Progenitor cell of endocrine pancreas (in vitro differentiated cells): Measurements from ENCODE around the gene FASTKD1. TPM values are rescaled to one million over a fixed set of nuclear protein-coding genes. Genes with fewer than 3 reads are reported as not detected.
"Not testable (repeated sequence)": the region's sequence is repeated elsewhere in the genome, so short reads cannot be mapped to it uniquely, and the experiment has no call there.

Source experiments
- DNase-seq: peaks from one replicate; pipeline ENCODE4 v3.0.0; 2021; ENCODE audit warnings: low spot score; ENCODE audit not compliant: unreplicated experiment
- H3K27ac Mint-ChIP-seq: 2 replicates; pipeline ENCODE4 v1.8.0; 2021; ENCODE audit warnings: mild to moderate bottlenecking, moderate library complexity, mixed read lengths
- H3K27me3 Mint-ChIP-seq: 2 replicates; pipeline ENCODE4 v1.8.0; 2021; ENCODE audit warnings: mixed read lengths
- H3K36me3 Mint-ChIP-seq: 2 replicates; pipeline ENCODE4 v1.8.0; 2022; ENCODE audit warnings: mixed read lengths; ENCODE audit not compliant: insufficient read depth
- H3K4me1 Mint-ChIP-seq: 2 replicates; pipeline ENCODE4 v1.8.0; 2021; ENCODE audit warnings: low read depth, mixed read lengths
- H3K4me3 Mint-ChIP-seq: 2 replicates; pipeline ENCODE4 v1.8.0; 2021; ENCODE audit warnings: low read depth, mild to moderate bottlenecking, moderate library complexity, mixed read lengths
- H3K9me3 Mint-ChIP-seq: 2 replicates; pipeline ENCODE4 v1.8.0; 2021; ENCODE audit warnings: low read depth, mixed read lengths
- total RNA-seq: library from RNA; stranded (reverse); gene quantifications from 2 replicates; pipeline ENCODE4 v1.2.1, GENCODE V29; 2021
- TF ChIP-seq, protein P1 (sequence below): fragments of 200-600 bp; sonication (generic); IDR thresholded peaks from one replicate; pipeline ENCODE4 v1.5.0; 2021; ENCODE audit warnings: antibody characterized with exemption, mild to moderate bottlenecking; ENCODE audit not compliant: unreplicated experiment

FASTKD1 gene
- total RNA-seq, 1 donor from 2014 or later: 46.4 TPM

DNA sequence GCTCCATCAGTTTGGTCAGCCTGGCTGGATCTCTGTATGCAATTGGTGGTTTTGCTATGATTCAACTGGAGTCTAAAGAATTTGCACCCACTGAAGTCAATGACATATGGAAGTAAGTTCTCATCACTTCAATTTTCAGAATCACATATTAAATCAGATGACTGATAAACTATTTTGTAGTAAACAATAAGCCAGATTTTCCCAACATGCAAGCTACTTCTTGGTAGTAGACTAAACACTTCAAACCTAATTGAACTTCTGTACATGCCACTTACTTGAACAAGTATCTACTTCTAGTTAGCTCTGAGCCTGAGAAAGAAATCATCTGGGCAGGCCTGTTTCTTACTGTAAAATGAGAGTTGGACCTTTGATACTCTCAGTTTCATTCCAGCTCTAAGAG lies 52.8 kb downstream of the FASTKD1 start:
- DNase-seq: no peak
- Mint-ChIP-seq H3K27me3 (no peaks in the 10 kb centered on the region), H3K27ac (no peak overlapping the region), H3K9me3 (no peaks in the 10 kb centered on the region), H3K4me1 (peaks cover 12% of the 10 kb centered on the region), H3K4me3 (no peak overlapping the region), H3K36me3 (no peaks in the 10 kb centered on the region)
- TF ChIP-seq, protein P1, sequence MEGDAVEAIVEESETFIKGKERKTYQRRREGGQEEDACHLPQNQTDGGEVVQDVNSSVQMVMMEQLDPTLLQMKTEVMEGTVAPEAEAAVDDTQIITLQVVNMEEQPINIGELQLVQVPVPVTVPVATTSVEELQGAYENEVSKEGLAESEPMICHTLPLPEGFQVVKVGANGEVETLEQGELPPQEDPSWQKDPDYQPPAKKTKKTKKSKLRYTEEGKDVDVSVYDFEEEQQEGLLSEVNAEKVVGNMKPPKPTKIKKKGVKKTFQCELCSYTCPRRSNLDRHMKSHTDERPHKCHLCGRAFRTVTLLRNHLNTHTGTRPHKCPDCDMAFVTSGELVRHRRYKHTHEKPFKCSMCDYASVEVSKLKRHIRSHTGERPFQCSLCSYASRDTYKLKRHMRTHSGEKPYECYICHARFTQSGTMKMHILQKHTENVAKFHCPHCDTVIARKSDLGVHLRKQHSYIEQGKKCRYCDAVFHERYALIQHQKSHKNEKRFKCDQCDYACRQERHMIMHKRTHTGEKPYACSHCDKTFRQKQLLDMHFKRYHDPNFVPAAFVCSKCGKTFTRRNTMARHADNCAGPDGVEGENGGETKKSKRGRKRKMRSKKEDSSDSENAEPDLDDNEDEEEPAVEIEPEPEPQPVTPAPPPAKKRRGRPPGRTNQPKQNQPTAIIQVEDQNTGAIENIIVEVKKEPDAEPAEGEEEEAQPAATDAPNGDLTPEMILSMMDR: no peak

DNA sequence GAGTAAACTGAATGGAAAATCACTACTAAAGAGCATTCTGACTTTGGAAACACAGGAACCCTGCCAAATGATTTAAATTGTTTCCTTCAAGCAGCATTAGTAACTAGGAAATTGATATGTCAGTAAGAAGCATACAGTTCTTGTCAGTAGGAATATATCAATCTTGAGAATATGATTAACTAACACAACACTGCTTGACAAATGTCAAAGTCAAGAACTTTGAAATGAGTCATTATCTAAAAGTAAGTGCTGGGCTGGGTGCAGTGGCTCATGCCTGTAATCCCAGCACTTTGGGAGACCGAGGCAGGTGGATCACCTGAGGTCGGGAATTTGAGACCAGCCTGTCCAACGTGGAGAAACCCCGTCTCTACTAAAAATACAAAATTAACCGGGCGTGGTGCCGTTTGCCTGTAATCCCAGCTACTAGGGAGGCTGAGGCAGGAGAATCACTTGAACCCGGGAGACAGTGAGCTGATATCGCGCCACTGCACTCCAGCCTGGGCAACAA lies 57.1 kb downstream of the FASTKD1 start:
- not testable (repeated sequence) for H3K27ac Mint-ChIP-seq, H3K4me1 Mint-ChIP-seq, H3K9me3 Mint-ChIP-seq, H3K27me3 Mint-ChIP-seq, H3K4me3 Mint-ChIP-seq, DNase-seq, H3K36me3 Mint-ChIP-seq

DNA sequence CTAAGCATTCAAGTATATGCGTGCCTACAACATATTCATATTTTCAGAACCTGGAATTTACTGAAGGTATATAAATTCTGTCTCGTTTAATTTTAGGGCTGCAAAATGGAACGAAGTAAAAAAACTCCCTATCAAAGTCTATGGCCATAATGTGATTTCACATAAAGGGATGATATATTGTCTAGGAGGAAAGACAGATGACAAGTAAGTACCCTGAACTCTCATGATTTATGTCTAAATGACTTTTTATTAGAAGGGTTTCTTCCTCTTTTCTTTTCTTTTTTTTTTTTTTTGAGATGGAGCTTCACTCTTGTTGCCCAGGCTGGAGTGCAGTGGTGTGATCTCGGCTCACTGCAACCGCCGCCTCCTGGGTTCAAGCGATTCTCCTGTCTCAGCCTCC lies 58.9 kb downstream of the FASTKD1 start:
- H3K4me3 Mint-ChIP-seq, H3K9me3 Mint-ChIP-seq, DNase-seq, H3K27me3 Mint-ChIP-seq, H3K27ac Mint-ChIP-seq, H3K36me3 Mint-ChIP-seq, H3K4me1 Mint-ChIP-seq: not testable (repeated sequence)

DNA sequence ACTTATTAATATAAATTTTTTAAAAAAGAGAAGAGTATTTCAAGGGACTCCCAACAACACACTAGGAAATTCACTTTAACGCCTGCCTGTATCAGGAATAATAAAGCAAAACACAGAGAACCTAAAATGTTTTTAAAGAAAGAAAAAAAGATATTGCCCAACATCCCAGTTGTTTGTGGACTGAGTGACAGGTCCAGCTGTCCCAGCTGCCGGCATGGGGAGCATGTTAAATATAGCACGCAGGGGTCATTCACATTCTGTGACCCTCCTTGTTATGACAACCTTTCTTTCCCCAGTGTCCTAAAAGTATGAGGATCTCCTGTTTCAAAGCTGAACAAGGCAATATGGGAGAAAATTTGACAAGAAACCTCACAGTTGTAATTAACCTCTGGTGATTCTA lies 59.7 kb downstream of the FASTKD1 start:
- TF ChIP-seq, protein P1: no peak
- Mint-ChIP-seq H3K27ac (no peak overlapping the region), H3K4me3 (no peak overlapping the region), H3K36me3 (no peaks in the 10 kb centered on the region), H3K27me3 (no peaks in the 10 kb centered on the region), H3K4me1 (peaks cover 5% of the 10 kb centered on the region), H3K9me3 (no peaks in the 10 kb centered on the region)
- DNase-seq: no peak

DNA sequence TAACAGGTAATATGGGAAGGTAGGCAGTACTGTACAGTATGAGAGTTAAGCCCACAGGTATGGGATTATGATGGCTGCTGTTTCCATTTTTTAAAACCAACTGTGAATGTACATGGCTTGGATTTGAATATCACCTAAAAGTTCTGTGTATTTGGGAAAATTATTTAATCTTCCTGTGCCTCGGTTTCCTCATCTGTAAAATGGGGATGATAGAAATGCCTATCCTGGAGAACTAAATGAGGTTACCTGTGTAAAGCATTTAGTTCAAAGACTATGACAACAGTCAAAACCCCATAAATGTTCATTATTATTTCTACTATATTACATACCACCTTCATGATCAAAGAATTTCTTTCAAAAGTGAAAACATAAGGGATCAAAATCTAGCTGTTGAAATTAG lies 60.6 kb downstream of the FASTKD1 start:
- no peak for DNase-seq
- TF ChIP-seq, protein P1: no peak
- H3K36me3 Mint-ChIP-seq: no peaks in the 10 kb centered on the region
- no peaks in the 10 kb centered on the region for H3K9me3 Mint-ChIP-seq
- H3K27me3 Mint-ChIP-seq: no peaks in the 10 kb centered on the region
- no peak overlapping the region for H3K27ac Mint-ChIP-seq
- no peak overlapping the region for H3K4me3 Mint-ChIP-seq
- peaks cover 5% of the 10 kb centered on the region for H3K4me1 Mint-ChIP-seq

DNA sequence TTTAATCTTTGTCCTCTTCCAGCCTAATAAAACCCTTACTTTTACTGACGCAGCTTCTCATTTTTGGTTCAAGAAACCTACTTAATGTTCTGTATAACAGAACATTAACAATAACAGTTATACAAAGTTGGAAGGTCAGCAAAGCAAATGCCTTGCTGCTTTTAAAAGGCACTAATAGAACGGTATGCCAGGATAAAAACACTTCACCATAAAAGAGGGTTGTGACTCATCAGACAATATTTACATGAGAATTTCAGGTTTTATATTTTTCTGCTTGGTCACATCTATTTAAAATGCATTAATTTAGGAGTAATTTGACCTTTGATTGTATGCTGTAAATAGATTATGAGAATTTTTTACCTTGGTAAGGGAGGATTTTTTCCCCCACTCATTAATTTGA lies 61.1 kb downstream of the FASTKD1 start:
- peaks cover 5% of the 10 kb centered on the region for H3K4me1 Mint-ChIP-seq
- H3K27me3 Mint-ChIP-seq: no peaks in the 10 kb centered on the region
- no peak for DNase-seq
- no peaks in the 10 kb centered on the region for H3K36me3 Mint-ChIP-seq
- TF ChIP-seq, protein P1: no peak
- no peak overlapping the region for H3K27ac Mint-ChIP-seq
- H3K9me3 Mint-ChIP-seq: no peaks in the 10 kb centered on the region
- H3K4me3 Mint-ChIP-seq: no peak overlapping the region
